ENCODE measurements around the gene DGUOK.
"Not testable (repeated sequence)": the region's sequence is repeated elsewhere in the genome, so short reads cannot be mapped to it uniquely, and the experiment has no call there.

Gene DGUOK
- 25.7 to 39.2 (median 37.5) reads per million in 3 experiments for total RNA-seq

- DNase-seq = peak; percentile 98
Measured at GRCh38 chr2:73926493-73927327, at the start of gene DGUOK. DGUOK (plus strand) TSS chr2:73926880; CDS start chr2:73926911, 31 bp downstream.

GRCh38 chr2:73877071-73877802 is 49.4 kb upstream of the DGUOK start:
- no peak for DNase-seq

GRCh38 chr2:73877984-73878383 is 48.7 kb upstream of the DGUOK start:
- DNase-seq = not testable (repeated sequence)

GRCh38 chr2:73885406-73885805 is 41.3 kb upstream of the DGUOK start:
- no peak for DNase-seq

GRCh38 chr2:73886357-73886756 is 40.3 kb upstream of the DGUOK start:
- DNase-seq = no peak

GRCh38 chr2:73887596-73888353 is 38.9 kb upstream of the DGUOK start:
- DNase-seq = not testable (repeated sequence)

- no peak for DNase-seq
Measured at GRCh38 chr2:73888388-73888787, 38.3 kb upstream of the DGUOK start.

- no peak for DNase-seq
Measured at GRCh38 chr2:73889206-73889605, 37.5 kb upstream of the DGUOK start.

GRCh38 chr2:73890301-73891092 is 36.2 kb upstream of the DGUOK start:
- DNase-seq = no peak

- no peak for DNase-seq
Measured at GRCh38 chr2:73891276-73891901, 35.3 kb upstream of the DGUOK start.

GRCh38 chr2:73892631-73893329 is 33.9 kb upstream of the DGUOK start, which contains the start of gene ACTG2:
ACTG2 (plus strand) TSS chr2:73893008; CDS start chr2:73901312, 8,304 bp downstream.
- DNase-seq = no peak

GRCh38 chr2:73893764-73894474 is 32.8 kb upstream of the DGUOK start:
- DNase-seq = no peak

GRCh38 chr2:73894475-73894850 is 32.2 kb upstream of the DGUOK start:
- DNase-seq = no peak

- DNase-seq = no peak
Measured at GRCh38 chr2:73894877-73895276, 31.8 kb upstream of the DGUOK start.

- DNase-seq = no peak
Measured at GRCh38 chr2:73895473-73895872, 31.2 kb upstream of the DGUOK start.

- no peak for DNase-seq
Measured at GRCh38 chr2:73896362-73897239, 30.1 kb upstream of the DGUOK start.

GRCh38 chr2:73897240-73897583 is 29.5 kb upstream of the DGUOK start:
- DNase-seq = no peak

- DNase-seq = no peak
Measured at GRCh38 chr2:73897934-73898333, 28.7 kb upstream of the DGUOK start.

- DNase-seq = no peak
Measured at GRCh38 chr2:73899801-73900336, 26.8 kb upstream of the DGUOK start.
